A549 (cell line): ENCODE measurements around the gene KSR1. TPM values are rescaled to one million over a fixed set of nuclear protein-coding genes. Genes with fewer than 3 reads are reported as not detected.

Source experiments
- ATAC-seq, 2 experiments: fragments of 200-7000 bp in 1 of 2; fragments of >200 bp in 1 of 2; cut with Nextera tagmentation in 1 of 2; cut with Tn5 transposase in 1 of 2; 3 replicates each; pipeline versions ENCODE4 v1.8.0 to v1.9.1; 2018 to 2020; ENCODE audit warnings: mild to moderate bottlenecking in 1 of 2, moderate library complexity in 1 of 2
- CTCF ChIA-PET: fragments of 300-600 bp; sonication (Branson Sonifier 250); formaldehyde crosslinking; extraction: SDS; loops from one replicate; lab custom pipeline; 2021; ENCODE audit warnings: antibody characterized with exemption, inconsistent platforms; lab: Yijun Ruan, JAX
- POLR2A ChIA-PET: fragments of 350-600 bp; formaldehyde crosslinking; extraction: SDS; loops from one replicate; lab custom pipeline; 2021; ENCODE audit warnings: antibody characterized with exemption, inconsistent platforms; lab: Yijun Ruan, JAX
- DNase-seq, 2 experiments: peaks; one replicate each; pipeline versions ENCODE4 v3.0.0 to v3.0.0-alpha.2; 2011 to 2016; ENCODE audit warnings: low read depth in 1 of 2, low spot score in 1 of 2
- FAIRE-seq: peaks from 2 replicates; lab custom pipeline; 2011; peaks lifted over from hg19 to GRCh38; lab: Jason Lieb, UNC
- H3K27ac ChIP-seq, 2 experiments: fragments of >200 bp; sonication (Bioruptor Twin); formaldehyde crosslinking; 3 replicates each; pipeline ENCODE4 v1.5.1; 2016 to 2017
- H3K4me1 ChIP-seq: fragments of >200 bp; sonication (Bioruptor Twin); formaldehyde crosslinking; 3 replicates; pipeline ENCODE4 v1.6.1; 2016
- H3K4me2 ChIP-seq: fragments of >200 bp; sonication (Bioruptor Twin); formaldehyde crosslinking; 3 replicates; pipeline ENCODE4 v1.6.1; 2016
- H3K4me3 ChIP-seq: fragments of >200 bp; sonication (Bioruptor Twin); formaldehyde crosslinking; 3 replicates; pipeline ENCODE4 v1.5.1; 2016
- H3K9me3 ChIP-seq: fragments of >200 bp; sonication (Bioruptor Twin); formaldehyde crosslinking; 3 replicates; pipeline ENCODE4 v1.6.1; 2016
- BCL3 ChIP-seq: fragments of >200 bp; sonication (Bioruptor Twin); formaldehyde crosslinking; IDR thresholded peaks from 3 replicates; pipeline ENCODE4 v1.6.1; 2016
- BHLHE40 ChIP-seq: IDR thresholded peaks from 2 replicates; pipeline ENCODE4 v1.6.1; 2012; ENCODE audit warnings: low read depth, low read length, inconsistent platforms
- CBX2 ChIP-seq: fragments of 200-600 bp; sonication (generic); IDR thresholded peaks from 2 replicates; pipeline ENCODE4 v1.6.1; 2016; ENCODE audit warnings: low read depth, mild to moderate bottlenecking, borderline replicate concordance
- E2F6 ChIP-seq: IDR thresholded peaks from 2 replicates; pipeline ENCODE4 v1.6.1; 2012; ENCODE audit warnings: low read depth, borderline replicate concordance
- EHF ChIP-seq: fragments of 250-450 bp; sonication (Bioruptor Pico); IDR thresholded peaks from 2 replicates; pipeline ENCODE4 v1.5.0; 2020; ENCODE audit warnings: mild to moderate bottlenecking
- FOSB ChIP-seq: fragments of 250-450 bp; sonication (Bioruptor Pico); IDR thresholded peaks from 2 replicates; pipeline ENCODE4 v1.5.0; 2020; ENCODE audit warnings: mild to moderate bottlenecking, moderate library complexity
- FOXS1 ChIP-seq: fragments of 250-450 bp; sonication (Bioruptor Pico); IDR thresholded peaks from 2 replicates; pipeline ENCODE4 v1.5.0; 2020; ENCODE audit warnings: mild to moderate bottlenecking, moderate library complexity
- HOXA7 ChIP-seq: fragments of 250-450 bp; sonication (Bioruptor Pico); IDR thresholded peaks from 2 replicates; pipeline ENCODE4 v1.5.0; 2020; ENCODE audit warnings: mild to moderate bottlenecking, moderate library complexity
- HOXB13 ChIP-seq: fragments of 250-450 bp; sonication (Bioruptor Pico); IDR thresholded peaks from 2 replicates; pipeline ENCODE4 v1.5.0; 2020; ENCODE audit warnings: low read depth, mild to moderate bottlenecking, moderate library complexity
- KDM1A ChIP-seq: fragments of 200-600 bp; sonication (generic); IDR thresholded peaks from 2 replicates; pipeline ENCODE4 v1.6.1; 2016; ENCODE audit warnings: low read depth, mild to moderate bottlenecking
- MAFK ChIP-seq: fragments of 450-650 bp; IDR thresholded peaks from 2 replicates; pipeline ENCODE4 v1.6.1; 2014; ENCODE audit not compliant: partially characterized antibody
- MYC ChIP-seq: IDR thresholded peaks from 2 replicates; pipeline ENCODE4 v1.6.1; 2012; ENCODE audit warnings: mild to moderate bottlenecking, inconsistent platforms, low read length, improper control_type of control experiment, borderline replicate concordance
- NR3C1 ChIP-seq: fragments of >200 bp; sonication (Bioruptor Twin); formaldehyde crosslinking; IDR thresholded peaks from 3 replicates; pipeline ENCODE4 v1.6.1; 2017
- PBX3 ChIP-seq: IDR thresholded peaks from 2 replicates; pipeline ENCODE4 v1.6.1; 2012
- POLR2A ChIP-seq: IDR thresholded peaks from 2 replicates; pipeline ENCODE4 v1.6.1; 2012; ENCODE audit warnings: mild to moderate bottlenecking, low read length
- RAD21 ChIP-seq, 2 experiments: fragments of >200 bp in 1 of 2; sonication (Bioruptor Twin) in 1 of 2; formaldehyde crosslinking in 1 of 2; IDR thresholded peaks in 1 of 2; conservative IDR thresholded peaks in 1 of 2; 2 replicates in 1 of 2; 3 replicates in 1 of 2; pipeline ENCODE4 v1.6.1; 2012 to 2018; ENCODE audit warnings: inconsistent platforms in 1 of 2
- REST ChIP-seq: fragments of 200-600 bp; sonication (generic); IDR thresholded peaks from 2 replicates; pipeline ENCODE4 v1.6.1; 2016; ENCODE audit warnings: antibody characterized with exemption, mild to moderate bottlenecking, moderate library complexity
- SREBF2 ChIP-seq: fragments of 450-650 bp; IDR thresholded peaks from 2 replicates; pipeline ENCODE4 v1.6.1; 2014; ENCODE audit warnings: mild to moderate bottlenecking, moderate library complexity
- ZSCAN20 ChIP-seq: fragments of 250-450 bp; sonication (Bioruptor Pico); IDR thresholded peaks from 2 replicates; pipeline ENCODE4 v1.8.0; 2022; ENCODE audit warnings: mild to moderate bottlenecking, moderate library complexity
- WGBS: methylation state at CpG from one replicate; pipeline ENCODE4 v1.1.6; 2017; ENCODE audit errors: missing lambda C conversion rate; 5-methylcytosine and 5-hydroxymethylcytosine counted together
- polyA plus RNA-seq, 4 experiments: library from polyadenylated mRNA; depleted of rRNA in 3 of 4; stranded (reverse); fragments of >200 nt; fragmentation: RNase III in 1 of 4; extraction: RNeasy Plus Mini Kit Qiagen cat#74134 plus additional on column Dnase treatment in 1 of 4; gene quantifications; 2 replicates in 3 of 4; 3 replicates in 1 of 4; pipeline ENCODE4 v1.2.3, GENCODE V29; 2011 to 2017

The KSR1 gene
- polyA plus RNA-seq, 2 of the 4 experiments (the other 2 are of a cell fraction), result 13.3 to 14.6 TPM

- no peak for FAIRE-seq
- ChIA-PET CTCF (interaction anchor here (1.0 to 25.7 kb wide), 14 partner anchors 13 to 361 kb away, joined by 3 to 575 read pairs (median 32); partner anchors contain the start of gene KSR1), POLR2A (no interaction called here)
- peaks cover 26% of the 10 kb centered on the region for H3K4me1 ChIP-seq
- H3K27ac ChIP-seq, result peak overlapping the region; percentile 13 to 69; a peak in 4 of 6 replicates
- H3K4me2 ChIP-seq, result no peak overlapping the region
- WGBS, result 89% methylated on average over 10 of the region's 10 CpGs
- no peaks in the 10 kb centered on the region for H3K9me3 ChIP-seq
- TF ChIP-seq SREBF2 (no peak), FOXS1 (CRISPR knock-in tag) (no peak), FOSB (CRISPR knock-in tag) (no peak), ZSCAN20 (no peak), MYC (no peak), MAFK (no peak), BHLHE40 (no peak), POLR2A (no peak), REST (no peak), E2F6 (no peak), PBX3 (no peak), RAD21 (conservative IDR thresholded peaks at IDR 0.05 in 1 of 2, IDR thresholded peaks at IDR 0.05 in 1 of 2) (no peak), EHF (CRISPR knock-in tag) (no peak), CBX2 (no peak), HOXA7 (CRISPR knock-in tag) (no peak), HOXB13 (CRISPR knock-in tag) (no peak), NR3C1 (no peak)
- H3K4me3 ChIP-seq, result no peak overlapping the region
- no peak for ATAC-seq
- DNase-seq, result no peak
These were observed 140.9 kb downstream of the KSR1 start for GRCh38 chr17:27597188-27597580.

GRCh38 chr17:27597783-27598320, 141.6 kb downstream of the KSR1 start:
- DNase-seq (no peak), FAIRE-seq (no peak), ATAC-seq (no peak)
- Histone ChIP-seq H3K4me3 (no peak overlapping the region), H3K9me3 (no peaks in the 10 kb centered on the region), H3K4me2 (no peak overlapping the region), H3K27ac (peak overlapping the region; percentile 23 to 69; a peak in 4 of 6 replicates), H3K4me1 (peaks cover 26% of the 10 kb centered on the region)
- TF ChIP-seq BCL3 (no peak), KDM1A (peak; percentile 71; the same call in 1 of the 2 replicates)
- 80% methylated on average over 5 of the region's 5 CpGs for WGBS
- ChIA-PET CTCF (interaction anchor here (1.0 to 25.7 kb wide), 16 partner anchors 14 to 361 kb away, joined by 3 to 575 read pairs (median 18); partner anchors contain the start of gene KSR1), POLR2A (interaction anchor here (1.2 kb wide), 1 partner anchor 103 kb away, joined by 3 read pairs; no protein-coding TSS in a partner anchor)
